Esophagus squamous epithelium (tissue), 4 donors: Measurements from ENCODE around the gene WDR70.

Experiments used
- POLR2A ChIP-seq, 4 donors: fragments of 450-650 bp; IDR thresholded peaks; one replicate each; pipeline ENCODE4 v1.6.1; 2017; ENCODE audit warnings: antibody characterized with exemption in 4 of 4, mild to moderate bottlenecking in 4 of 4, moderate library complexity in 3 of 4
- TF ChIP-seq, protein P1 (sequence below), 6 experiments: fragments of 450-650 bp in 4 of 6; fragments of 200-600 bp in 2 of 6; sonication (generic) in 2 of 6; IDR thresholded peaks; one replicate each; pipeline ENCODE4 v1.5.1; 2016 to 2019; ENCODE audit warnings: antibody characterized with exemption in 6 of 6, mild to moderate bottlenecking in 4 of 6, moderate library complexity in 4 of 6

DNA sequence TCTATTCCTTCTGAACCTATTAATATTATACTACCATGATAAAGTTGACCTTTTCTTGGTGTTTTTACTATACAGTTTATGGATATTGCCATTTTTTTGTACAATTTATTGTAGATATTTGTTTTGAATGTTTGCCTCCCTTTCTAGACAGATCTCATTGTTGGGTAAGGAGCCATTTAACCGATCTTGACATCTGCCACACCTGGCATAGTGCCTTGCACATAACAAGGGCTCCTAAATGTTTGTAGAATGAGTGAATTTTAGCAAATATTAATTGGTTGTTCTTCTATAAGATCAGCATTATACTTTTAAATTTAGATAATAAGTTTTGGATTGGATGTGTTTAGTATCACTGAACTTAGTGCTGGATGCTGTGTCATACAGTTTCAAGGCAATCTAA lies 285.4 kb downstream of the WDR70 start:
- TF ChIP-seq, protein P1, sequence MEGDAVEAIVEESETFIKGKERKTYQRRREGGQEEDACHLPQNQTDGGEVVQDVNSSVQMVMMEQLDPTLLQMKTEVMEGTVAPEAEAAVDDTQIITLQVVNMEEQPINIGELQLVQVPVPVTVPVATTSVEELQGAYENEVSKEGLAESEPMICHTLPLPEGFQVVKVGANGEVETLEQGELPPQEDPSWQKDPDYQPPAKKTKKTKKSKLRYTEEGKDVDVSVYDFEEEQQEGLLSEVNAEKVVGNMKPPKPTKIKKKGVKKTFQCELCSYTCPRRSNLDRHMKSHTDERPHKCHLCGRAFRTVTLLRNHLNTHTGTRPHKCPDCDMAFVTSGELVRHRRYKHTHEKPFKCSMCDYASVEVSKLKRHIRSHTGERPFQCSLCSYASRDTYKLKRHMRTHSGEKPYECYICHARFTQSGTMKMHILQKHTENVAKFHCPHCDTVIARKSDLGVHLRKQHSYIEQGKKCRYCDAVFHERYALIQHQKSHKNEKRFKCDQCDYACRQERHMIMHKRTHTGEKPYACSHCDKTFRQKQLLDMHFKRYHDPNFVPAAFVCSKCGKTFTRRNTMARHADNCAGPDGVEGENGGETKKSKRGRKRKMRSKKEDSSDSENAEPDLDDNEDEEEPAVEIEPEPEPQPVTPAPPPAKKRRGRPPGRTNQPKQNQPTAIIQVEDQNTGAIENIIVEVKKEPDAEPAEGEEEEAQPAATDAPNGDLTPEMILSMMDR (IDR thresholded peaks at IDR 0.05), result no peak
- TF ChIP-seq POLR2A (IDR thresholded peaks at IDR 0.05), result no peak
